T-helper 9 cell (primary cell): ENCODE measurements around the gene DKKL1.
"Not testable (repeated sequence)": the region's sequence is repeated elsewhere in the genome, so short reads cannot be mapped to it uniquely, and the experiment has no call there.

Experiments
- DNase-seq: peaks from one replicate; pipeline ENCODE4 v3.0.0-alpha.2; 2020

The DKKL1 gene

GRCh38 chr19:49362048-49362928 lies 1.4 kb upstream of the DKKL1 start, which contains the start of gene TEAD2:
TSS of gene TEAD2 (minus strand) at chr19:49362416. CDS start at chr19:49360075, 2,341 bp downstream.
- DNase-seq = no peak

- DNase-seq = no peak
Observed at GRCh38 chr19:49362929-49363267, 779 bp upstream of the DKKL1 start.

- no peak for DNase-seq
Observed at GRCh38 chr19:49364083-49364737, 533 bp downstream of the DKKL1 start.

- DNase-seq = no peak
Observed at GRCh38 chr19:49366110-49366509, 2.4 kb downstream of the DKKL1 start.

GRCh38 chr19:49368711-49369358 lies 5.2 kb downstream of the DKKL1 start:
- DNase-seq = no peak

- no peak for DNase-seq
Observed at GRCh38 chr19:49371184-49371583, 7.5 kb downstream of the DKKL1 start.

- DNase-seq = not testable (repeated sequence)
Observed at GRCh38 chr19:49373174-49373573, 9.5 kb downstream of the DKKL1 start.

- DNase-seq = no peak
Observed at GRCh38 chr19:49374665-49375434, 11.2 kb downstream of the DKKL1 start.

- DNase-seq = no peak
Observed at GRCh38 chr19:49378512-49378911, 14.8 kb downstream of the DKKL1 start.

- no peak for DNase-seq
Observed at GRCh38 chr19:49380391-49380790, 16.7 kb downstream of the DKKL1 start.

- no peak for DNase-seq
Observed at GRCh38 chr19:49382639-49383038, 19.0 kb downstream of the DKKL1 start.

- no peak for DNase-seq
Observed at GRCh38 chr19:49383599-49383998, 19.9 kb downstream of the DKKL1 start.

- DNase-seq = peak; percentile 64
Observed at GRCh38 chr19:49387936-49388372, 24.3 kb downstream of the DKKL1 start, which contains the start of gene KASH5. TSS of gene KASH5 (plus strand) at chr19:49388249. CDS start at chr19:49390884, 2,635 bp downstream.

- DNase-seq = no peak
Observed at GRCh38 chr19:49389406-49389805, 25.7 kb downstream of the DKKL1 start.

GRCh38 chr19:49390131-49390928 lies 26.7 kb downstream of the DKKL1 start:
- DNase-seq = no peak

GRCh38 chr19:49390929-49391359 lies 27.3 kb downstream of the DKKL1 start:
- no peak for DNase-seq

GRCh38 chr19:49391581-49392399 lies 28.1 kb downstream of the DKKL1 start:
- peak; percentile 72 for DNase-seq

GRCh38 chr19:49393881-49394280 lies 30.2 kb downstream of the DKKL1 start:
- DNase-seq = no peak

GRCh38 chr19:49395581-49396407 lies 32.1 kb downstream of the DKKL1 start:
- DNase-seq = no peak
